RWPE1 (cell line): ENCODE data around the gene CLNS1A.

ENCODE experiments used
- CTCF ChIA-PET: fragments of 350-600 bp; sonication (Branson Sonifier 250); formaldehyde crosslinking; extraction: SDS; loops from one replicate; lab custom pipeline; 2021; lab: Yijun Ruan, JAX
- POLR2A ChIA-PET: fragments of 400-600 bp; formaldehyde crosslinking; extraction: SDS; loops from one replicate; lab custom pipeline; 2020; ENCODE audit warnings: antibody characterized with exemption; ENCODE audit not compliant: low non-redundant PET; lab: Yijun Ruan, JAX
- DNase-seq: peaks from one replicate; pipeline ENCODE4 v3.0.0; 2012; ENCODE audit warnings: low spot score
- H3K27ac ChIP-seq: fragments of 450-650 bp; 2 replicates; pipeline ENCODE4 v1.5.1; 2017
- CTCF ChIP-seq: fragments of 450-650 bp; conservative IDR thresholded peaks from 2 replicates; pipeline ENCODE4 v1.5.1; 2017; ENCODE audit warnings: low read depth, mild to moderate bottlenecking

The CLNS1A gene

GRCh38 chr11:77637345-77638165 is at the start of gene CLNS1A:
Gene CLNS1A, minus strand, starts transcription at chr11:77637794. Its CDS starts 80 bp downstream, at chr11:77637714.
- TF ChIP-seq CTCF: no peak
- POLR2A ChIA-PET: interaction anchor here (0.5 kb wide), 1 partner anchor 983 kb away, joined by 3 read pairs; no protein-coding TSS in a partner anchor
- peak; percentile 80 for DNase-seq
- H3K27ac ChIP-seq: peak within 1 kb of the TSS; percentile 81
- CTCF ChIA-PET: interaction anchor here (0.9 kb wide), 1 partner anchor 362 kb away, joined by 5 read pairs; no protein-coding TSS in a partner anchor

GRCh38 chr11:77687088-77687487 is 49.5 kb upstream of the CLNS1A start:
- POLR2A ChIA-PET: no interaction called here
- CTCF ChIA-PET: interaction anchor here (0.6 kb wide), 1 partner anchor 8 kb away, joined by 3 read pairs; no protein-coding TSS in a partner anchor
- TF ChIP-seq CTCF: no peak
- no peak overlapping the region for H3K27ac ChIP-seq
- no peak for DNase-seq

DNA sequence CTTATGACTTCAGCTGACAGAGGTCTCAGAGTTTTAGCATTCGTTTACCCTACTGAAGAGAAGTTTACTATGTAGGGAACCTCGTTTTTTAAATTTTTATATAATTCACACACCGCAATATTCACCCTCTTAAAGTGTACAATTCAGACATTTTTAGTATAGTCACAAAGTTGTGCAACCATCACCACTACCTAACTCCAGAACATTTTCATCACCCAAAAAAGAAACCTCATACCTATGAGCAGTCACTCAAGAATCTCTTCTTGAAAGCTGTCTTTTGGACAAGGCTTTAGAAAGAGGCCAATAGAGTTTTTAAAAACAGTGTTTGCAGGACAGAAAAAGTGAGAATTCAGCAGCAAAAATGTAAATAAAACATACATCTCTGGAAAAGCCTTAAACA is 39.5 kb upstream of the CLNS1A start:
- no peak overlapping the region for H3K27ac ChIP-seq
- DNase-seq: no peak
- TF ChIP-seq CTCF: no peak
- CTCF ChIA-PET: no interaction called here
- POLR2A ChIA-PET: no interaction called here

- no peak for DNase-seq
- no peak overlapping the region for H3K27ac ChIP-seq
- ChIA-PET POLR2A (no interaction called here), CTCF (interaction anchor here (0.8 kb wide), 1 partner anchor 9 kb away, joined by 9 read pairs; no protein-coding TSS in a partner anchor)
- no peak for TF ChIP-seq CTCF
Measured at GRCh38 chr11:77672264-77672663, 34.7 kb upstream of the CLNS1A start.

GRCh38 chr11:77669848-77670511 is 32.4 kb upstream of the CLNS1A start:
- no peak for DNase-seq
- POLR2A ChIA-PET: no interaction called here

More at GRCh38 chr11:77669848-77670511, 32.4 kb upstream of the CLNS1A start:
- H3K27ac ChIP-seq: no peak overlapping the region
- TF ChIP-seq CTCF: no peak
- CTCF ChIA-PET: interaction anchor here (0.7 kb wide), 1 partner anchor 24 kb away, joined by 3 read pairs; no protein-coding TSS in a partner anchor
